ENCODE measurements around the gene RABGGTA.
"Not testable (repeated sequence)": the region's sequence is repeated elsewhere in the genome, so short reads cannot be mapped to it uniquely, and the experiment has no call there.

Gene RABGGTA

DNA sequence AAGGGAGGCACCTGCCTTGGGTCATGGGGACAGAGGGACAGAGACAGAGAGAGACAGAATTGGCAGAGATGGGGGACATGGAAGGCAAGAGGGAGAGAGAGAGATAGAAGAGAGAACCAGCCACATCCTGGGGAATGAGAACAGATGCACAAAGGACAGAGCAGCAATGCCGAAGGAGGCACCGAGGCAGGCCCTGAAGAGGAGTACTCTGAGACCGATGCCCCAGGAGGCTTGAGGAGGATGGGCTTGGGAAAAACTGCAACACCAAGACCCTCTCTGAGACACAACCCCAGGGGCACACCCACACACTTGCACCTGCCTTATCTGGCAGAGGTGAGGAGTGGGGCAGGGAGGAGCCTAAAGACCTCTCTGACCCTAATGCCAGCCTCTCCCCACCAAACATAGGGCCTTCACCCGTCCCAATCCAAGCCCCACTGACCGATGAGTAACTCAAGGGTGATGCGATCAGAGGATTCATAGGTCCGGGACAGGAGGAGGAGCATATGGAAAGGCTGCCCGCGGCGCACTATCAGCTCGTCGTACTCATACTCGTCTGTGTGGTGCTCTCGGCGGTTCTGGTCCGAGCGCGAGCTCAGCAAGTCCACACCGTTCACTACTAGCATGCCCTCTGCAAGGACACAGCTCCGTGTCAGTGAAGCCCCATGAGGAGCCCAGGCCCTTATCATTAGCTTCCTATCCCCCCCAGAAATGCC is 10.0 kb downstream of the RABGGTA start:
- DNase-seq (ENCODE audit: low read depth, low spot score): no peak

DNA sequence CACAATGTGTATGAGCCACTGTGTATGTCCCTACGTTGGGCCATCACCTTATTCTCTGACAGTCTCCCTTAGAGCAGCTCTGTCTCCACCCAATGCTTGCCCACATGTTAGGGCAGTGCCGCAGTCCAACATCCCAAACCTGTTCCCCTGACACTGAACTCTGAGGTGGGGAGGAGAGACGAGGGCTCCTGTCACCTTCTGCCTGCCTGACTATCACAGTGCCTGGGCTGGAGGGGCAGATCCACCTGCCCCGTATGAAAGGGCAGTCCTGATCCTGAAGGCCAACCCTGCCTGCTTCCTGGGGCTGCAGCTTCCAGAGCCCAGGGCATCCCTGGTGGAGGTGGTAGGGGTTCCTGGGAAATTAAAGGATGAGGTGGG is 10.6 kb downstream of the RABGGTA start:
- no peak for DNase-seq (ENCODE audit: low read depth, low spot score)

DNA sequence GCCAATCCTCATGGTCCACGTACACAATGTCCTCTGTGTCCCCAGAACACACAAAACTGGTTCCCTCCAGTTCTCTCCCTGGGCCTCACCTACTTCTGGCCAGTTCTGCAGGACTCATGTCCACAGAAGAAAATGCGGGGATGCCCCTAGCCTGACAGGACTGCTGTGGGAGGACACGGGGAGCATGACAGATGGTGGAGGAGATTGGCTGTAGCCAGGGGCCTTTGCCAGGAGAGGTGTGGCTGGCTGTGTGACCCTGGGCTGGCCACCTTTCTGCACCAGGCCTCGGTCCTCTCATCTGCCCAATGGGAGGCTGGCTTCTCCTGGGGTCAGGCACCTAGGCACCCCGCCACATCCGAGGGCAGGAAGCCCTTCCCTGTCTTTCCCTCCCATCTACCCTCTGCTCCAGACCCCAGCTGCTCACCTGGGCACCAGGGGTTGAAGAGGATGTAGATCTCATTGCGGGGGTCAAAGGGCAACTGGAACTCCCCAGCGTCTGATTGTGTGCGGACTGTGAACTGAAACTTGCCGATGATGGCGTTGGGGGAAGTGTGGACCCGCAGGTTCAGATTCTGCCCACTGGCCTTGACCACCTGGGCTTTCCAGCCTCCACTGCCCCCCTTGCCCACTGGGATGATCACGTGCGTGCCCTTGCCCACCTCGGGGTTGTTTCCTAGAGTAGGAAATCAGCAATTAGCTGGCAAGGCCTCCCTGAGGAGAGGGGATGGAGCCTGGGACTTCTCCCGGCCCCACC is 11.2 kb downstream of the RABGGTA start:
- no peak for DNase-seq (ENCODE audit: low read depth, low spot score)

DNA sequence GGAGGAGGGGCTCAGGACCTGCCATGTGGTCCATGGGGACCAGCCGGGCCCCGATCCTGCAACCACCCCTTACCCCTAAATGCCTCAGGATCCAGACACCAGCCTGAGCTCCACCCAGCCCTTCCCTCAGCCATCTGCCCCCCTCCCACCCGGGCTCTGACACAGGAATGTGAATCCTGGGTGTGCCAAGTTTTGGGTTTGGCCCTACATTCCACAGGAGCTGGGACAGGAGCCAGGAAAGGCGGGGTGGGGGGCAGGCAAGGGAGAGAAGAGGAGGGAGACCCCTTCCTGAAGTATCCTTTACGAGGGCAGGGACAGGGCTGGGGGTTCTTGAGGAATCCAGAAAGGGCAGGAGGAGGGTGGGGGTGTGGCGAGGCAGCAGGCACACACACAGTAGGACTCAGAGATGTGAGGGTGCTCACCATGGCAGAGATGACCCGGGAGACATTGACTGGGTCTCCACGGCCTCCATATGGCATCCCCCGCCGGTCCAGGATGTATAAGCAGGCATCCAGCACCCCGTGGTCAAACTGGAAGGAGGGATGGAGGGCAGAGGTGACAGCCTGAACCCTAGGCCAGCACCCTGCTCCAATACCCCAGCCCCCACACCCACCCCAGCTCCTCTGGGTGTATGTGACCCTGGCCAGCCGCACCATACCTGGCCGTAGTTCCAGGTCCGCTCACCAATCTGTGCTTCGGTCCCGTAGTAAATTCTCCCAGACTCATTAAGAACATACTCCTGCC is 11.9 kb downstream of the RABGGTA start:
- no peak for DNase-seq (ENCODE audit: low read depth, low spot score)

DNA sequence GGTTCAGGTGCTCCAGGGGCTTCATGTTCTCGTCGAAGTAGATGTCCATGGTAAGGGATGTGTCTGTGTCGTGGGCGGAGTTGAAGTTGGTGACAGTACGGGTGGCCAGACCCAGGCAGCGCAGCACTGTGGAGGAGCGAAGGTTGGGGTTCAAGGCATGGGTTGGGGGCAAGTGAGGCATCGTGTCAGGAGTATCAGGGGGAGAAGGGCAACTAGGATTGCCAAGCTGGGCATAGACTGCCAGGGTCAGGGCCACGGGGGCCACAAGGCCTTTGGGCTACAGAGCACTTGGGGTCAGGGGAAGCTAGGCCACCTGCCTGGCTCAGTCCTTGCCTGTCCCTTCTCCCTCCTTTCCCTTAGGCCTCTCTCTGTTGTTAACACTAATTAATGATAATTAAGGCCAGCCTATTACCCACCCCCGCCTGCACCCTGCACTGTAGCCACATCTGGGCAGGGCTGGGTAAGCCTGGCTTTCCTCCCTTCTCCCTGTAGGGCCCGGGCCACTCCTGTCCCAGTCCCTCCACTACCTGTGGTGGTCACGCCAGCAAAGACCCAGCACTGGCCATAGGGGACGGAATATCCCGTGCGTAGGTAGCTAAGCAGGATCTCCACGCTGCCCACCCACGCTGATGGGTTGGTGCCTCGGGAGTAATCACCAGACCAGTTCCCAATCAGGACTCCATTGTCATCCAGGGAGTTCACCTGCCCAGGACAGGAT is 12.7 kb downstream of the RABGGTA start:
- DNase-seq (ENCODE audit: low read depth, low spot score): no peak

DNA sequence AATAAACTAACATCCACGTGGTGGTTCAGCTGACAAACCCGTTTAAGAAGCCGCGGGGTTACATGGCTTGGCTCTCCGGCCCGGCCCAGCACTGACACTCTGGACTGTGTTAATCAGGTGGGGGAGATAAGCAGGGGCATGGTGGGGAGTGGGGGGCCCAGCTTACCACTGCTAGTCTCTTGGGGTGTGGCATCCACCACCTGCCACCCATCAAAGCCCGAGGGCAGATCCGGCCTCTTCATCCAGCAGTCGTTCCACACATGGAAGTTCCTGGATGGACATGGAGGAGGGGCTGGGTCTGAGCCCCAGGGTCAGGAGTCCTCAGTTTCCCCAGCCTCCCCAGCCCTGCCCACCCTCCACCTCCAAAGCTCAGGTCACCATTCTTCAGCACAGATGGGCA is 13.3 kb downstream of the RABGGTA start:
- no peak for DNase-seq (ENCODE audit: low read depth, low spot score)

DNA sequence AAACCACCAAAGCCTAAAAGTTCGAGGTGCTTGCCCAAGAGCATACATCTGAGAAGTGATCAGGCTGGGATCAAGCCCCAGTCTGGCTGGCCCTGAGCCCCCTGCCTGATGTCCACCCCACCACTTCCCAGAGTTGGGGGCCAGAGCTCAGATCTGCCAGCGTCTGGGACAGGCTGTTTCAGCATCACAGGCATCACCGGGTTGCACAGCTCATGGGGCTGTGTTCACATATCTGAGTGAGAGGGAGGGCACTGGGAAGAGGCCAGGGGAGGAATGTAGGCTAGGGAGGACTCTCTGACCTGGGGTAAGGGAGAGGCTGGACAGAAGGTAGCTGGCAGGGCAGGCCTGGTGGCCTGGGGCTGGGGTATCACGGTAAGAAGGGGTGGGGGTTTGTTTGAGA is 14.4 kb downstream of the RABGGTA start:
- DNase-seq (ENCODE audit: low read depth, low spot score): no peak

DNA sequence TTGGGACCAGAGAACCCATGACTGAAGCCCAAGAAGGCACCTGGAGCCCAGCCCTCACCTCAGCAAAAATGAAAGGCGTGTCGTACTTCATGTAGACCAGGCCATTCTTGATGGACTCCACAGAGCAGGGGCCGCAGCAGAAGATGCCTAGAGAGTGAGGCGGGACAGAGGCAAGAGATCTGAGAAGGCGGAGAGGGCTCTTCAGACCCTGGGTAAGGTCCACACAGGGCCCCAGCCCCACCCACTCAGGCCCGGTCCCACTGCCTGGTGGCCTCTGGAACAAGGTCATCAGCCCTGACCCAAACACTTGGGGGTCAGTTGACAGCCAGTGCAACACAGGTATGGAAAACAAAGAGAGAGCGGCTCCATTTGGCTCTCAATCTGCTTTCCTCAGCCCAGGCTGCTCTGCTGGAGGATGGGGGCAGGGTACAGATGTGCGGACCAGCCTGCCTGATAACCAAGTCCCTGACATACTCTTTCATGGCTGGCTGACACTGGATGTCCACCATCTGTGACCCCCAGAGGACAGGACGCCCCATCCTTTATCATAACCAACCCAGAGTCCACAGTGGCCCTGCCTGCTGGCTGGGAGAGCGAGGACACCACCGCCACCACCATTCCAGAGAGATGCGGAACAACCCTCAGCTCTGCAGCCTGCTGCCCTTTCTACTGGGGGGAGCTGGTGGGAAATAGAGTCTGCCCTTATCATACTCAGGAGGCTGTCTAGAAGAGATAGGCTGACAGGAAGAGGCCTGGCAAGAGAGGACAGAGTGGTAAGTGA is 15.3 kb downstream of the RABGGTA start:
- no peak for DNase-seq (ENCODE audit: low read depth, low spot score)

DNA sequence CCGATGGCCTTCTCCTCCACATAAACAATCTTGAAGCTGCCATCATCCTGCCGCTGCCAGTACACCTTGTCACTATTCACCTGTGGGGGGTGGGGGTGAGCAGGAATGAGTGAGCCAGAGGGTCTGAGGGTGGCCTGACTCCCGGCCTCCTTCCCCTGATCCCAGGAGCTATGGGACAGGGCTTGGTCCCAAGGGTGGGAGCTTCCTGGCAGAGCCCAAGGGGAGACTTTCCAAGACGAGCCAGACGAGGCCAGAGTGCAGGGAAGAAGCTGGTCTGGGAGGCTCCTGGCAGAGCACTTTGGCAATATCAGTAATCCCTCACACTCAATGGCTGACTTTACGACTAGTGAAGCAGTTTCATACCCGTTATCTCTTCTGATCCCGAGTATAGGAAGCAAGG is 16.0 kb downstream of the RABGGTA start:
- no peak for DNase-seq (ENCODE audit: low read depth, low spot score)

DNA sequence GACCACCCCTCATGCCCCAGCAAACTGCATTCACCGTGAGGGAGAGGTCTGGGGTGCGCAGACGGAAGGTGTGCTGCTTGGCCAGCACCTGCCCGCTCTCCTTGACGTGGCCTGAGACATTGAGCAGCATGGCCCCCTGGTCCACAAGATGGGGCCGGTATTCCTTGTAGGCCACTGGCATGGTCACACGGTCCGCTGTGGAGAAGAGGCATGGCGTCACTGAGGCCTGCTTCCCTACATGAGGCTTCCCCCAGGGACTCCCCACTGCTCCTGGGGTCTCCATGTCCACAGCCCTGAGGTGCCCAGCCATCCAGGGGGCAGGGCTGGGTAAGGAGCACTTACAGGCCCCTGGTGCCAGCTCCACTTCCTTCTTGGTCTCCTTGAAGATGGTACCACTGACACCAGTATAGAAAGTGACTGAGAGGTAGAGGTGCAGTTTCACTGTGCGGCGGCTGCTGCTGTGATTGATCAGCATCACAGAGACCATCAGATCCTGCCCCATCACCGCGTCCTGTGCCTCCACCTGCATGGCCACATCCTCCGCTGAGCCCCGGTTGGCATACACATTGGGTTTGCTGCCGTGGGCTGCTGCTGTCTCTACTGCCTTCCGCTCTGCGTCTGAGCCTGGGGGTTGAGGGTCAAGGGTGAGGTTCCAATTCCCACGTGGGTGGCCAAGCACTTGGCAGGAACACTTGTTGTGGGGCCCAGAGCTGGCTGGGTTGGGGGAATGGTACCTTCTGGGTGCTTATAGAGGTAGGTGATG is 16.6 kb downstream of the RABGGTA start:
- DNase-seq (ENCODE audit: low read depth, low spot score): no peak

DNA sequence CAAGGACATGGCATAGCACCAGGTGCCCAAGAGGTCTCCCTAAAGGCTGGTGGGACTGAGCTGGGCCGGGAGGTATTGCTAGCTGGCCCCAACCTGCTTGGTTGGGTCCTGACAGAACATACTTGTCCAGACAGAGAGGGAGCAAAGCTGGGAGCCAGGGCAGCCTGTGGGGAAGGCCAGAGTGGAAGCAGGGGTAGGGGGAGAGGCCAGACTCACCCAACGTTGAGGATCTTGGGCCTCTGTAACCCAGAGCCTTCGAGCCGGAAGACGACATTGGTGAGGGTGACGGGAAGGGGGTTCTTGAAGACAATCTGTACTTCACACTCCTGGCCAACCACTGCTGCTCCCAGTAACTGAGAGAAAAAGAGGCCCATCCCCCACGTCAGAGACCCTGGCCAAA is 17.5 kb downstream of the RABGGTA start:
- no peak for DNase-seq (ENCODE audit: low read depth, low spot score)

DNA sequence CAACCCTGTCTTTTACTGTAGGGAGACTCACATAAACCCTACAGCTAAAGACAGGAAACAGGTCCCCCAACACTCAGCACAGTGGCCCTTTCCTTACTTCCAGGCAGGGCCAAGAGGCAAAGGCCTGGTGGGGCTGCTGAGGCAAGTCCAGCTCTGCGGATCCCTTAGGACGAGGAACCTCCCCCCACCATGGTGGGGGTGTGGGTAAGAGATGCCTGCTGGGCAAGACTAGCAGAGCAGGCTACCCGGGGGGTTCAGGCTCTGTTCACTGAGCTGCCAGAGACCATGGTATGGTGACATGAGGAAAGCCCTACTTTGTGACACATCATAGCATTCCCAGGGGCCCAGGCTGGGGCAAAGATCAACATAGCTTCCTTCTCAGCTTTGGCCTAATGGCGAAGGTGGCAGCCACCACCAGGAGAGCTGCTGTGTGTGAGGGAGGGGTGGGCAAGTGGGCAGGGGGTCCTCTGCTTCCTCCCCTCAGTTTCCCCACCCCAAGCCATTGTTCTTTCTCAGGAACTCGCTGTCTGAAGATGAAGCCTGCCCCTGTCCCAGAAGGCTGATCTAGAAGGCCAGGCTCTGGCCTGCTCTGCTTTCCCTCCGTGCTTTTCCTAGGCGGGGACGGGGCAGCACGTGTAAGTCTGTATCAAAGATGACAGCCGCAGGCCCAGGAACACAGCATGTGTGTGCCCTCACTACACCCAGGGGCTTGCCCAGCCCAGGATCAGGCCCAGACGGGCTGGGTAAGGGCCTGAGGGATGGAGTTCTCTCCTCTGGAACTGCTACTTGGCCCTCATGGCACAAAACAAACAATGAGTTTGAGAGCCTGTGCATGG is 18.9 kb downstream of the RABGGTA start:
- DNase-seq (ENCODE audit: low read depth, low spot score): no peak

DNA sequence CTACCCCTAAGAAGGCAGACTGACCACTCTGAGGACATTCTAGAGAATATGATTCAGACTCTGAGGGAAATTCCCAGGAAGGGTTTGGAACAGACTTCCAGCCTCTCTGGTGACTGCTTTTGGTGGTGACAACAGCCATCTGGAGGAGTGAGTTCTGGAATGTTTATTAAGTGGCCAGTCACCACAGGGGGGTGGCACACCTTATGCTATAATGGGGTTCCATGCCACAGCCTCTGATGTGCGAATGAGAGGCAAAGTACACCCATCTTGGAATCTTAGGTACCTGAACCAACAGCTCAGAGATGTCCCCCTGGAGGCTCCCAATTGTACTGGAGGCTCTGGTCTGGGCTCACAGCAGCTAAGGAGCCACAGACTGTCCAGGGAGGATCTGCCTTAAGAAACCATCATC is 19.5 kb downstream of the RABGGTA start:
- DNase-seq (ENCODE audit: low read depth, low spot score): no peak

DNA sequence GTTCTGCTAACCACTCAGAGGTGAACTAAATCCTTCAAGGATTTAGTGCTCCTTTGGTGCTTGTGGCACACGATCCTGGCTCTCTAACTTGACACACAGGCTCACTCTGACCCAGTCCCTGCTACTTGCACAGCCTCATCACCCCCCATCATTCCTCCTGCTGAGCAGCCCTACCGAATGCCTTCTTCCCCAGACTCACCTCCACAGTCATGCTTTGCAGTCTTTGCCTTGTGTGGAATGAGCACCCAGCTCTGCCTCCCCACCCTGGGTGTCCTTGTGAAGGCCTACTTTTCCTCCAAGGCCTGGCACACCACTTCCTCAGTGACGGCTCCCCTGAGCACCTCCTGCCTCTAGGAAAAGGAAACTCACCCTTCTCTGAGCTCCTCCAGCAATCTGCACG is 21.0 kb downstream of the RABGGTA start:
- DNase-seq (ENCODE audit: low read depth, low spot score): no peak

DNA sequence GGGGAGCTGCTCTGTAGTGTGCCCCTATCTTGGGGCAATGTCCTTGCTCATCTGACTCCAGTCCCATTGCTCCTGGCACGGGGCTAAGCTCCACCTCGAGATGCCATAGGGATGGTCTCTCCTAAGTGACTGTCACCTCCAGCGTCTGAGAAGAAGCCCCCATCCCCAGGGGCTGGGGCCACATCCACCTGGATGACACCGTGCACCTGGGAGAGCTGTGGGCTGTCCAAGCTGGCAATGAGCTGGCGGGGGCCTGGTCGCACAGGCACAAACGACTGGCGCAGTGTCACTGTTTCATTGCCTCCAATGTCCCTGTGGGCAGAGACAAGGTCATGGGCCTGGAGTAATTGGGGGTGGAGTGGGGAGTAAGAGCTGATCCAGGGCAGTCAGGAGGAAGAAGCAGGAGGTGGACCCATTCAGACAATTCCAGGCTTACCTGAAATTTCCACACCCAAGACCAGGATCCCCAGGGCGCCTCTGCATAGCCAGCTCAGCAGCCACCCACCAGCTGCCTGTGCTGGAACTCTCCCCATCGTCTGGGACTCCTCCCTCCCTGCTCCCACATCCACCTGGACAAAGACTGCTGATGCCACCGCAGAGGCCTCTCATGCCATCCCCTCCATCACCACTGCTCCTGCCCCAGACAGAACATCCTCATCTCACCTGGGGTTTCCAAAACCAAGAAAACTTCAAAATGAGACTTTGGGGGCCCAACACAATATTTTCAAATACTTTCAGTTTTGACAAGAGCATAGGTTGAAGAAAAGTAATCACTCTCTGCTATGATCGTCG is 22.0 kb downstream of the RABGGTA start:
- no peak for DNase-seq (ENCODE audit: low read depth, low spot score)

DNA sequence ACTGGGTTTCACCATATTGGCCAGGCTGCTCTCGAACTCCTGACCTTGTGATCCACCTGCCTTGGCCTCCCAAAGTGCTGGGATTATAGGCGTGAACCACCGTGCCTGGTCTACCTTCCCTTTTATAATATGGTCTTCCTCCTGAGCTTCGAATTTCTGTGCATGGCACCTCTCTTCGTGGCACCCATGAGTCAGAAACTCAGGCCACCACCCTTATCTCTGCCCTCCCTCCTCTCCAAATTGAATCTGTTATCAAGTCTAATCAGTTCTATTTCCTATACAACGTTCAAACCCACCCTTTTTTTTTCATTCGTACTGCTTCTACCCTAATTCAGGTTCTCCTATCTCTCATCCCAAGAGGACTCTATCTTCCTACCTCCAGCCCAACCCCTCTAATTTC is 24.0 kb downstream of the RABGGTA start:
- DNase-seq (ENCODE audit: low read depth, low spot score): no peak

DNA sequence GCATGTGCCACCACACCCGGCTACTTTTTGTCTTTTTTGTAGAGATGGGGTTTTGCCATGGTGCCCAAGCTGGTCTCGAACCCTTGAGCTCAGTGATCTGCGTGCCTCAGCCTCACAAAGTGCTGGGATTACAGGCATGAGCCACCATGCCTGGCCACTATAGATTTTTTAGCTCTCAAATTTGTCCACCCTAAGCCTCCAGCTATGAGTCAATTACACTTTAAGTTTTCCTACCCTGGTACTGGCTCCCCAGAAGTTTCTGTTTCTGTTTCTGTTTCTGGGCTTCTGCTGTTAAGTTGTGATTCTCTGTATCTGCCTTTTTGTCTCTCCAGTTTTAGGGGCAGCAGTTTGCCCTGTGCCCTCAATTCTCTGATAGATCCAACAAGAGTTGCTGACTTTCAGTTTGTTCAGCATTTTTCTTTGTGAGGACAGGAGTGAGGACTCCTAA is 24.6 kb downstream of the RABGGTA start:
- DNase-seq (ENCODE audit: low read depth, low spot score): no peak

DNA sequence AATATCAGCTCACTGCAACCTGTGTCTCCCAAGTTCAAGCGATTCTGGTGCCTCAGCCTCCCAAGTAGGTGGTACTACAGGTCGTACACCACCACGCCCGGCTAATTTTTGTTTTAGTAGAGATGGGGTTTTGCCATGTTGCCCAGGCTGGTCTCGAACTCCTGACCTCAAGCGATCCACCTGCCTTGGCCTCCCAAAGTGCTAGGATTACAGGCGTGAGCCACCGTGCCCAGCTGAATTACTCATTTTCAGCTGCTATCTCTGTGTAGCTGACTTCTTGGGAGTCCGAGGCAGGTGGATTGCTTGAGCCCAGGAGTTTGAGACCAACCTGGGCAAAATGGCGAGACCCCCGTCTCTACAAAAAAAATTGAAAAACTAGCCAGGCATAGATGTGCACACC is 26.0 kb downstream of the RABGGTA start:
- DNase-seq (ENCODE audit: low read depth, low spot score): not testable (repeated sequence)

DNA sequence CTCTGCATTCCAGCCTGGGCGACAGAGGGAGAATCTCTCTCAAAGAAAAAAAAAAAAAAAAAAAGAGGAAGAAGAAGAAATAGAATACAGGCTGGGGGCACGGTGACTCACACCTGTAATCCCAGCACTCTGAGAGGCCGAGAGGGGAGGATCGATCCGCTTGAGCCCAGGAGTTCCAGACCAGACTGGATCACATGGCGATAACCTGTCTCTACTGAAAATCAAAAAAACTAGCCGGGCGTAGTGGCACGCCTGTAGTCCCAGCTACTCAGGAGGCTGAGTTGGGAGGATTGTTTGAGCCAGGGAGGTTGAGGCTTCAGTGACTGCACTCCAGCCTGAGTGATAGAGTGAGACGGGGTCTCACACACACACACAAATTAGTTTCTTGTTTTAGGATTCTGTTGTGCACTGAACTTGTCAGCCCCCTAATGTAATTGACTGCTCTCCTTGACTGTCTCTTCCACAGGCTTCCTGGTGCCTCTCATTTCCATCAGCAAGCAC is 28.0 kb downstream of the RABGGTA start:
- DNase-seq (ENCODE audit: low read depth, low spot score): no peak

Measured in smooth muscle cell of the brain vasculature (primary cell).